Activated CD4-positive, alpha-beta memory T cell treated with anti-CD3 and anti-CD28 coated beads, Interleukin-2, amount 10 ng/mL, durations not matched to agents 7 days and 5 days (primary cell): ENCODE data around the gene SLC2A4. TPM values are rescaled to one million over a fixed set of nuclear protein-coding genes. Genes with fewer than 3 reads are reported as not detected.

Source experiments
- CTCF ChIA-PET: fragments of 350-600 bp; sonication (Branson Sonifier 250); formaldehyde crosslinking; loops from one replicate; lab custom pipeline; 2021; ENCODE audit warnings: antibody characterized with exemption, inconsistent platforms; lab: Charles Lee
- POLR2A ChIA-PET: fragments of 350-600 bp; sonication (Branson Sonifier 250); formaldehyde crosslinking; loops from one replicate; lab custom pipeline; 2021; ENCODE audit warnings: antibody characterized with exemption; lab: Charles Lee
- DNase-seq: peaks from one replicate; pipeline ENCODE4 v3.0.0-alpha.2; 2020
- H3K27ac Mint-ChIP-seq: one replicate; pipeline ENCODE4 v1.8.0; 2021; ENCODE audit warnings: mild to moderate bottlenecking, mixed read lengths
- H3K27me3 Mint-ChIP-seq: one replicate; pipeline ENCODE4 v1.8.0; 2021; ENCODE audit warnings: mixed read lengths
- H3K36me3 Mint-ChIP-seq: one replicate; pipeline ENCODE4 v1.8.0; 2021; ENCODE audit warnings: low read depth, mixed read lengths
- H3K4me1 Mint-ChIP-seq: one replicate; pipeline ENCODE4 v1.8.0; 2021; ENCODE audit warnings: mixed read lengths
- H3K4me3 Mint-ChIP-seq: one replicate; pipeline ENCODE4 v1.8.0; 2021; ENCODE audit warnings: mild to moderate bottlenecking, mixed read lengths
- H3K9me3 Mint-ChIP-seq: one replicate; pipeline ENCODE4 v1.8.0; 2021; ENCODE audit warnings: mixed read lengths
- total RNA-seq, 2 experiments: library from RNA; stranded (reverse); gene quantifications; one replicate each; pipeline ENCODE4 v1.2.3, GENCODE V29; 2021

The SLC2A4 gene
- total RNA-seq, 2 experiments from 2014 or later = not detected

GRCh38 chr17:7249830-7250229 is 31.7 kb upstream of the SLC2A4 start:
- Mint-ChIP-seq H3K27me3 (no peaks in the 10 kb centered on the region), H3K4me1 (peaks cover 54% of the 10 kb centered on the region), H3K9me3 (no peaks in the 10 kb centered on the region), H3K36me3 (peaks cover 53% of the 10 kb centered on the region), H3K4me3 (peak overlapping the region; percentile 91), H3K27ac (peak overlapping the region; percentile 89)
- no peak for DNase-seq
- CTCF ChIA-PET = interaction anchor here (0.7 to 1.7 kb wide), 3 partner anchors 29 to 463 kb away, joined by 3 to 5 read pairs (median 3); no protein-coding TSS in a partner anchor
- POLR2A ChIA-PET = interaction anchor here (1.3 to 3.9 kb wide), 5 partner anchors 9 to 87 kb away, joined by 4 to 74 read pairs (median 7); partner anchors contain the start of genes ACADVL, ACAP1, DVL2 and GABARAP

GRCh38 chr17:7250695-7251627 is 30.6 kb upstream of the SLC2A4 start:
- Mint-ChIP-seq H3K36me3 (peaks cover 52% of the 10 kb centered on the region), H3K27ac (peak overlapping the region; percentile 89), H3K27me3 (no peaks in the 10 kb centered on the region), H3K9me3 (no peaks in the 10 kb centered on the region), H3K4me1 (peaks cover 54% of the 10 kb centered on the region), H3K4me3 (peak overlapping the region; percentile 91)
- POLR2A ChIA-PET = interaction anchor here (0.6 to 3.9 kb wide), 9 partner anchors 10 to 215 kb away, joined by 4 to 74 read pairs (median 5); partner anchors contain the start of genes ACADVL, ACAP1, DVL2 and GABARAP
- CTCF ChIA-PET = interaction anchor here (0.9 to 1.6 kb wide), 5 partner anchors 8 to 46 kb away, joined by 3 to 4 read pairs (median 3); partner anchors contain the start of genes GABARAP and SLC2A4
- DNase-seq = no peak

GRCh38 chr17:7251661-7252175 is 29.8 kb upstream of the SLC2A4 start, which contains the start of gene CTDNEP1:
TSS of gene CTDNEP1 (minus strand) at chr17:7251734. CDS start at chr17:7251296, 438 bp downstream.
- Mint-ChIP-seq H3K4me3 (peak within 1 kb of the TSS; percentile 91), H3K9me3 (no peaks in the 10 kb centered on the region), H3K4me1 (peaks cover 48% of the 10 kb centered on the region), H3K36me3 (peaks cover 49% of the 10 kb centered on the region), H3K27ac (peak within 1 kb of the TSS; percentile 97), H3K27me3 (no peaks in the 10 kb centered on the region)
- CTCF ChIA-PET = interaction anchor here (0.9 to 1.6 kb wide), 4 partner anchors 9 to 45 kb away, joined by 3 to 4 read pairs (median 3); partner anchors contain the start of genes GABARAP and SLC2A4
- POLR2A ChIA-PET = interaction anchor here (0.6 to 3.9 kb wide), 8 partner anchors 11 to 216 kb away, joined by 4 to 74 read pairs (median 4); partner anchors contain the start of genes ACADVL, ACAP1, DVL2 and GABARAP
- peak; percentile 99 for DNase-seq

DNA sequence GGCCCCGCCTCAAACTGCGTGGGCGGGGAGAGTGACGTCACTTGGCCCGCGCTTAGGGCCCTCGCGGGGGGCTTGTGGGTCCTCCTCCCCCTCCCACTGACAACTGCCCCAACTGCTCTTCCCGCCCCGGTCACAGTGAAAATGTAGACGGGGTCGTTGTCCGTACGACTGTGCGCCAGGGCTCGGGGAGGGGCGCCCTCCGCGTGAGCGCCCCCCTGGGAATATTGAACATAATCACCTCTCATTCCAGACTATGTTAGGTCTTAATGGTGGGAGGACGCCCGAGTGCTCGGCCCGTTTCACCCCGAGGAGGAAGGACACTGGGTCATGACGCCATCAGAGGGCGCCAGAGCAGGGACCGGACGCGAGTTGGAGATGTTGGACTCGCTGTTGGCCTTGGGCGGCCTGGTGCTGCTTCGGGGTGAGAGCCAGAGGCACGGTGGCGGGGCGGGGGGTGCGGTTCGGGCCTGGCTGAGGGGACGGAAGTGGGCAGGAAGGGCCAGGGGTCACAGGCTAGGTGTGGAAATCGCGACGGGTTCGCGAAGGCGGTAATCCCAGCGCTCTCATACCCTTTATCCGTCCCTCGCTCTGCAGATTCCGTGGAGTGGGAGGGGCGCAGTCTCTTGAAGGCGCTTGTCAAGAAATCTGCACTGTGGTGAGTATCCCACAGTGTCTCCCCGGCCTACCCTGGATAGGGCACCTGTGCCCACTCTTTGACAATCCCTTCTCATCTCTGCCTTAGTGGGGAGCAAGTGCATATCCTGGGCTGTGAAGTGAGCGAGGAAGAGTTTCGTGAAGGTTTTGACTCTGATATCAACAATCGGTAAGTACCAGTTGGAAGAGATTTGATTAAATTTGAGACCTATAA is 29.1 kb upstream of the SLC2A4 start, which contains the start of gene ELP5:
Gene ELP5, plus strand, starts transcription at position 40 of the 868 bp plus-strand sequence. Its CDS starts 336 bp downstream, at position 376.
- Mint-ChIP-seq H3K27ac (peak within 1 kb of the TSS; percentile 97), H3K9me3 (no peaks in the 10 kb centered on the region), H3K36me3 (peaks cover 49% of the 10 kb centered on the region), H3K4me1 (peaks cover 46% of the 10 kb centered on the region), H3K4me3 (peak within 1 kb of the TSS; percentile 91), H3K27me3 (no peaks in the 10 kb centered on the region)
- POLR2A ChIA-PET = interaction anchor here (1.3 to 3.9 kb wide), 4 partner anchors 12 to 63 kb away, joined by 4 to 74 read pairs (median 8); partner anchors contain the start of genes ACADVL, DVL2, GABARAP and GPS2
- peak; percentile 93 for DNase-seq
- CTCF ChIA-PET = interaction anchor here (1.0 kb wide), 1 partner anchor 32 kb away, joined by 3 read pairs; no protein-coding TSS in a partner anchor

DNA sequence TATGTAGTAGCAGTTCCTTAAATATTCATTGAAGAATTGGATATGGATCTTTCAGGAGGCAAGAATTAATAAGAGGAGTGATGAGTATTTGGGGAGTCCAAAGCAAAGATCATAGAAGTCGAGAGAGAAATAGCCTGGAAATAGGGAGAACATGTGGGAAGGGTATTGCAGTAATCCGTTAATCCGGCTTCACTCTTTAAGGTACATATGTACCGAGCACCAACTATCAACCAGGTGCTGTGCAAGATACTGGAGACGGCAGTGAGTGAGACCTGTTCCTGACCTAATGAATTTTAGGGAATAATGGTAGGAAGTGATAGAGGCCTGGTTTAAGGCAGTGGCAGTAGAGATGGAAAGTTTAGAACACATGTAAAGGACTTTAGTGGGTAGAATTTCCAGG is 28.4 kb upstream of the SLC2A4 start:
- CTCF ChIA-PET = no interaction called here
- Mint-ChIP-seq H3K27ac (peak overlapping the region; percentile 97), H3K4me3 (peak overlapping the region; percentile 91), H3K4me1 (peaks cover 44% of the 10 kb centered on the region), H3K9me3 (no peaks in the 10 kb centered on the region), H3K36me3 (peaks cover 51% of the 10 kb centered on the region), H3K27me3 (no peaks in the 10 kb centered on the region)
- no peak for DNase-seq
- POLR2A ChIA-PET = no interaction called here

- no peak for DNase-seq
- peaks cover 32% of the 10 kb centered on the region for H3K4me1 Mint-ChIP-seq
- no peak overlapping the region for H3K4me3 Mint-ChIP-seq
- CTCF ChIA-PET = no interaction called here
- no peaks in the 10 kb centered on the region for H3K27me3 Mint-ChIP-seq
- POLR2A ChIA-PET = no interaction called here
- no peak overlapping the region for H3K27ac Mint-ChIP-seq
- peaks cover 53% of the 10 kb centered on the region for H3K36me3 Mint-ChIP-seq
- H3K9me3 Mint-ChIP-seq = no peaks in the 10 kb centered on the region
Observed at GRCh38 chr17:7254511-7254910, 27.0 kb upstream of the SLC2A4 start.

- peaks cover 3% of the 10 kb centered on the region for H3K27me3 Mint-ChIP-seq
- H3K4me1 Mint-ChIP-seq = peaks cover 25% of the 10 kb centered on the region
- CTCF ChIA-PET = interaction anchor here (0.7 to 1.5 kb wide), 2 partner anchors 17 to 39 kb away, joined by 4 read pairs; partner anchors contain the start of gene PHF23
- no peak overlapping the region for H3K4me3 Mint-ChIP-seq
- DNase-seq = no peak
- H3K9me3 Mint-ChIP-seq = no peaks in the 10 kb centered on the region
- H3K36me3 Mint-ChIP-seq = peaks cover 45% of the 10 kb centered on the region
- POLR2A ChIA-PET = interaction anchor here (0.8 to 1.6 kb wide), 4 partner anchors 9 to 227 kb away, joined by 3 to 6 read pairs (median 4); partner anchors contain the start of genes ACADVL, DLG4, PHF23 and POLR2A
- H3K27ac Mint-ChIP-seq = no peak overlapping the region
Observed at GRCh38 chr17:7256766-7257456, 24.6 kb upstream of the SLC2A4 start.

DNA sequence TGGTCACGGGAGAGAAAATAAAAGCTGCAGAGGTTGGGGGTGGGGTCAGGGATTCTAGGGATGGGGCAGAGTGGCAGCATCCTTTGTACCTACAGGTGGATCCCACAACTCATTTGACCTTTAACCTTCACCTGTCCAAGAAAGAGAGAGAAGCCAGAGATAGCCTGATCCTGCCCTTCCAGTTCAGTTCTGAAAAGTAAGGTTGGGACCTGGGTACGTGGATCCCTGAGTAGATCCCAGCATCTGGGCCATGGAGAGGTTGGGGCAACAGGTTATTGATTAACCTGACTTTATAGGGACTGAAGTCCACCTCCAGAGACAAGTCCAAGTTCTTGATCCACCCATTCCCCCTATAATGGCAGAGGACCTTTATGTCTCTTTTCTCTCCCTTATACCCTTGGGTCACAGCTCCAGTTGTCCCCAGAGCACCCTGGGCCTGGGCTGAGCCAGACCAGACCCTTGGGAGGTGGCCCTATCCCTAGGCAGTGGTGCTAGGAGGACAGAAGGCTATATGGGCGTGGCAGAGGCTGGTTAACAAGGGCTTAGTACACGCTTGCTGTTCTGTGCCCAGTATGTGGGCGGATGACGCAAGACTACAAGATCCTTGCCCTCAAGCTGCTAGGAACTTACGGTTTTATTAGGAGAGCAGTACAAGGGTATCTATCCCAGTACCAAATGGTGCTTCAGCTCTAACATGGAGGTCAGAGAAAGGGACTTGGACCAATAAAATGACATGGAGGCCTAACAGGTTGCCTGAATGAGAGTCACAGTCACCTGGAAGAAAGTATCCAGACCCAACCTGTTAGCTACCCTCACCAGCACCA is 22.6 kb upstream of the SLC2A4 start:
- ChIA-PET CTCF (interaction anchor here (2.0 kb wide), 1 partner anchor 38 kb away, joined by 5 read pairs; no protein-coding TSS in a partner anchor), POLR2A (interaction anchor here (0.6 to 1.6 kb wide), 4 partner anchors 22 to 144 kb away, joined by 3 to 6 read pairs (median 3); partner anchors contain the start of genes ACADVL, DLG4 and DVL2)
- H3K27ac Mint-ChIP-seq = no peak overlapping the region
- peaks cover 31% of the 10 kb centered on the region for H3K36me3 Mint-ChIP-seq
- peaks cover 28% of the 10 kb centered on the region for H3K4me1 Mint-ChIP-seq
- no peak for DNase-seq
- H3K9me3 Mint-ChIP-seq = no peaks in the 10 kb centered on the region
- no peak overlapping the region for H3K4me3 Mint-ChIP-seq
- peaks cover 21% of the 10 kb centered on the region for H3K27me3 Mint-ChIP-seq

- peaks cover 25% of the 10 kb centered on the region for H3K36me3 Mint-ChIP-seq
- H3K27ac Mint-ChIP-seq = no peak overlapping the region
- DNase-seq = no peak
- H3K27me3 Mint-ChIP-seq = peaks cover 26% of the 10 kb centered on the region
- no peak overlapping the region for H3K4me3 Mint-ChIP-seq
- peaks cover 28% of the 10 kb centered on the region for H3K4me1 Mint-ChIP-seq
- ChIA-PET CTCF (interaction anchor here (2.0 kb wide), 1 partner anchor 37 kb away, joined by 5 read pairs; no protein-coding TSS in a partner anchor), POLR2A (interaction anchor here (1.0 to 1.2 kb wide), 2 partner anchors 18 to 23 kb away, joined by 3 read pairs; no protein-coding TSS in a partner anchor)
- H3K9me3 Mint-ChIP-seq = no peaks in the 10 kb centered on the region
Observed at GRCh38 chr17:7259555-7259889, 22.0 kb upstream of the SLC2A4 start.

DNA sequence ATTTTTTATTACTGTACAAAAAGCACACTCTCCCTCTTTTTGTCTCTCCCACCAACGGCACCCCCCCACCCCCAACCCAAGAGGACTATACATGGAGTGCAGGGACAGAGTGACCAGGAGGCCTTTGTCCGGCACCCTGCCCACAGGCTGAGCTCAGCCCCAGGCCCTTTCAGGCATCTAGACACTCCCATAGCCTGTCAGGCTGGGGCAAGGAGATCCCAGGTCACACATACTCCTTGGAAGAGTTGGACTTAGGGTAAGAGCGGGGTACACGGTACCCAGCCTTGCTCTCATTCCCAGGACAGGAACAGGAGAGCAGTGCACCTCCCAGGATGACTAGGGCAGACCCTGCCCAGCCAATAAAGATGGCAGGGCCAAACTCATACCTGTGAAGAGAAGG is 21.4 kb upstream of the SLC2A4 start:
- Mint-ChIP-seq H3K4me1 (peaks cover 28% of the 10 kb centered on the region), H3K4me3 (no peak overlapping the region), H3K27me3 (peaks cover 29% of the 10 kb centered on the region), H3K9me3 (no peaks in the 10 kb centered on the region), H3K27ac (no peak overlapping the region), H3K36me3 (peaks cover 20% of the 10 kb centered on the region)
- no peak for DNase-seq
- CTCF ChIA-PET = no interaction called here
- POLR2A ChIA-PET = interaction anchor here (1.0 kb wide), 1 partner anchor 19 kb away, joined by 3 read pairs; no protein-coding TSS in a partner anchor
